PC-9 (cell line): Measurements from ENCODE around the gene LRGUK. TPM values are rescaled to one million over a fixed set of nuclear protein-coding genes. Genes with fewer than 3 reads are reported as not detected.
A peak's percentile ranks its signal among the peaks of the same experiment; 100 is the strongest.

Source experiments
- BruUV-seq: library from RNA; stranded (reverse); fragments of 400-500 nt; replicated peaks from 2 replicates; lab custom pipeline; 2021; lab: Mats Ljungman, UMichigan
- CTCF ChIA-PET: fragments of 300-600 bp; sonication (Branson Sonifier 250); formaldehyde crosslinking; loops from one replicate; lab custom pipeline; 2022; ENCODE audit warnings: antibody characterized with exemption; lab: Charles Lee
- POLR2A ChIA-PET: fragments of 300-600 bp; sonication (Branson Sonifier 250); formaldehyde crosslinking; loops from one replicate; lab custom pipeline; 2022; ENCODE audit warnings: antibody characterized with exemption; ENCODE audit not compliant: unreplicated experiment; lab: Charles Lee
- DNase-seq, 2 experiments: peaks; one replicate each; pipeline versions ENCODE4 v3.0.0 to v3.0.0-alpha.2; 2015 to 2022; ENCODE audit warnings: mixed read lengths in 1 of 2
- H2AFZ ChIP-seq: fragments of 200-600 bp; sonication (generic); 2 replicates; pipeline ENCODE4 v1.8.1; 2017; ENCODE audit warnings: antibody characterized with exemption
- H3F3A ChIP-seq: fragments of 200-600 bp; sonication (generic); 2 replicates; pipeline ENCODE4 v1.8.1; 2017; ENCODE audit warnings: antibody characterized with exemption, mild to moderate bottlenecking, low read depth; ENCODE audit not compliant: insufficient read depth
- H3K27ac ChIP-seq: fragments of 200-600 bp; sonication (generic); 2 replicates; pipeline ENCODE4 v1.6.1; 2016; ENCODE audit warnings: mixed run types
- H3K27me3 ChIP-seq: fragments of 200-600 bp; sonication (generic); 2 replicates; pipeline ENCODE4 v1.6.1; 2016; ENCODE audit warnings: low read depth, mixed run types; ENCODE audit not compliant: insufficient read depth
- H3K36me3 ChIP-seq: fragments of 200-600 bp; sonication (generic); 2 replicates; pipeline ENCODE4 v1.6.1; 2016; ENCODE audit warnings: low read depth, mixed run types
- H3K4me1 ChIP-seq: fragments of 200-600 bp; sonication (generic); replicated peaks from 2 replicates; pipeline ENCODE4 v1.6.1; 2016; ENCODE audit warnings: mixed run types; ENCODE audit not compliant: insufficient read depth
- H3K4me2 ChIP-seq: fragments of 200-600 bp; sonication (generic); 2 replicates; pipeline ENCODE4 v1.6.1; 2017; ENCODE audit warnings: mixed run types
- H3K4me3 ChIP-seq: fragments of 200-600 bp; sonication (generic); 2 replicates; pipeline ENCODE4 v1.6.1; 2016; ENCODE audit warnings: mixed run types
- H3K79me2 ChIP-seq: fragments of 200-600 bp; sonication (generic); 2 replicates; pipeline ENCODE4 v1.6.1; 2017; ENCODE audit warnings: low read depth, mixed run types
- H3K9me2 ChIP-seq: fragments of 200-600 bp; sonication (generic); 2 replicates; pipeline ENCODE4 v1.8.1; 2017; ENCODE audit warnings: mild to moderate bottlenecking; ENCODE audit not compliant: insufficient read depth
- H3K9me3 ChIP-seq: fragments of 200-600 bp; sonication (generic); 2 replicates; pipeline ENCODE4 v1.8.1; 2016; ENCODE audit warnings: low read depth; ENCODE audit not compliant: insufficient read depth
- H4K20me1 ChIP-seq: fragments of 200-600 bp; sonication (generic); 2 replicates; pipeline ENCODE4 v1.8.1; 2017; ENCODE audit not compliant: insufficient read depth
- EZH2 ChIP-seq: fragments of 200-600 bp; sonication (generic); IDR thresholded peaks from 2 replicates; pipeline ENCODE4 v1.8.0; 2017; ENCODE audit warnings: antibody characterized with exemption, low read depth
- intact Hi-C: fragments of 100-400 bp; cut with micrococcal nuclease; formaldehyde crosslinking; loops from one replicate; pipeline ENCODE4 v1.10.0; 2022; ENCODE audit not compliant: unreplicated experiment
- total RNA-seq: library from RNA; stranded (reverse); gene quantifications from 2 replicates; pipeline ENCODE4 v1.2.3, GENCODE V29; 2021
- TF ChIP-seq, protein P1 (sequence below): fragments of 200-600 bp; sonication (generic); conservative IDR thresholded peaks from 2 replicates; pipeline ENCODE4 v1.6.1; 2017; ENCODE audit warnings: mixed run types, antibody characterized with exemption, mild to moderate bottlenecking, moderate library complexity

LRGUK gene
- total RNA-seq, 1 experiment from 2014 or later, result 2.3 TPM

DNA sequence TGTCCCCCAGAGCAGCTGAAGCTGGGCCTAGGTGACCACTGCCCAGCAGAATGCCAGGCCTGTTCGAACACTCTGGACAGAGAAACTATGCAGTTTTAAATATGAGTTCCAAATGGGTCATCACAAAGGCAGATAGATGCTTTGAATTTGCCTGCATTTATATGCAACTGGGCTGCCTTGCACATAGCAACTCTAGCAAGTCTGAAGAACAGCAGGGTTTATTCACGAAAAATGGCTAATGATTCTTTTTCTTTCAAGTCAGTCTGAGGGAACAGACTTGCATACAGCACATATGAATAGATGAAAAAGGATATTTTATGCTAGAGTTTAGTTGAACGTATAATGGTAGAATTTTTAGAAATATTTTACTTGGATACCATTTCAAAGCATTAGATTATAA, 121.1 kb downstream of the LRGUK start:
- no peak for DNase-seq
- Histone ChIP-seq H3K4me1 (no peaks in the 10 kb centered on the region), H3K27ac (no peak overlapping the region), H3K4me3 (no peak overlapping the region), H3K79me2 (no peaks in the 10 kb centered on the region), H3K9me3 (no peaks in the 10 kb centered on the region; the same call in 1 of the 2 replicates), H3K4me2 (no peak overlapping the region), H3K36me3 (no peaks in the 10 kb centered on the region), H4K20me1 (no peaks in the 10 kb centered on the region), H3K9me2 (no peaks in the 10 kb centered on the region; the same call in 1 of the 2 replicates), H3K27me3 (no peaks in the 10 kb centered on the region), H3F3A (no peaks in the 10 kb centered on the region), H2AFZ (no peak overlapping the region)
- BruUV-seq, result no TSS peak
- POLR2A ChIA-PET, result no interaction called here
- CTCF ChIA-PET, result no interaction called here
- intact Hi-C loops, result no loop called here
- TF ChIP-seq, protein P1, sequence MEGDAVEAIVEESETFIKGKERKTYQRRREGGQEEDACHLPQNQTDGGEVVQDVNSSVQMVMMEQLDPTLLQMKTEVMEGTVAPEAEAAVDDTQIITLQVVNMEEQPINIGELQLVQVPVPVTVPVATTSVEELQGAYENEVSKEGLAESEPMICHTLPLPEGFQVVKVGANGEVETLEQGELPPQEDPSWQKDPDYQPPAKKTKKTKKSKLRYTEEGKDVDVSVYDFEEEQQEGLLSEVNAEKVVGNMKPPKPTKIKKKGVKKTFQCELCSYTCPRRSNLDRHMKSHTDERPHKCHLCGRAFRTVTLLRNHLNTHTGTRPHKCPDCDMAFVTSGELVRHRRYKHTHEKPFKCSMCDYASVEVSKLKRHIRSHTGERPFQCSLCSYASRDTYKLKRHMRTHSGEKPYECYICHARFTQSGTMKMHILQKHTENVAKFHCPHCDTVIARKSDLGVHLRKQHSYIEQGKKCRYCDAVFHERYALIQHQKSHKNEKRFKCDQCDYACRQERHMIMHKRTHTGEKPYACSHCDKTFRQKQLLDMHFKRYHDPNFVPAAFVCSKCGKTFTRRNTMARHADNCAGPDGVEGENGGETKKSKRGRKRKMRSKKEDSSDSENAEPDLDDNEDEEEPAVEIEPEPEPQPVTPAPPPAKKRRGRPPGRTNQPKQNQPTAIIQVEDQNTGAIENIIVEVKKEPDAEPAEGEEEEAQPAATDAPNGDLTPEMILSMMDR, result no peak
- TF ChIP-seq EZH2, result no peak

DNA sequence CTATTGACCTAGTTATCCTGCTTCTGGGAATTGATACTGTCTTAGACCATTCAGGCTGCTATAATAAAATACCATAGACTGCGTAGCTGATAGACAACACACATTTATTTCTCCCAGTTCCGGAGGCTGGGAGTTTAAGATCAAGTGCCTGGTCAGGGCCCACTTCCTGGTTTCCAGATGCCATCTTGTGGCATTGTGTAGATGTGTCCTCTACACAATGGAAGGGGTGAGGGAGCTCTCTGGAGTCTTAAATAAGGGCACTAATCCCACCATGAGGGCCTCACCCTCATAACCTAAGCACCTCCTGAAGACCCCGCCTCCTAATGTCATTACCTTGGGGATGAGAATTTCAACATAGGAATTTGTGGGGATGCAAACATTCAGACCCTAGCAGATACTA, 127.2 kb downstream of the LRGUK start:
- CTCF ChIA-PET, result interaction anchor here (0.6 kb wide), 1 partner anchor 236 kb away, joined by 3 read pairs; no protein-coding TSS in a partner anchor
- POLR2A ChIA-PET, result no interaction called here
- Histone ChIP-seq H3K27me3 (no peaks in the 10 kb centered on the region), H2AFZ (no peak overlapping the region), H3K27ac (no peak overlapping the region), H3K79me2 (no peaks in the 10 kb centered on the region), H3K4me3 (no peak overlapping the region), H3K4me2 (no peak overlapping the region), H3F3A (no peaks in the 10 kb centered on the region), H3K9me2 (no peaks in the 10 kb centered on the region), H3K4me1 (no peaks in the 10 kb centered on the region), H4K20me1 (no peaks in the 10 kb centered on the region), H3K9me3 (no peaks in the 10 kb centered on the region), H3K36me3 (no peaks in the 10 kb centered on the region)
- TF ChIP-seq, protein P1, result peak; percentile 42; the same call in 1 of the 2 replicates
- no peak for TF ChIP-seq EZH2
- intact Hi-C loops, result no loop called here
- DNase-seq, result peak in 1 of 2 experiments; percentile 37
- no TSS peak for BruUV-seq

DNA sequence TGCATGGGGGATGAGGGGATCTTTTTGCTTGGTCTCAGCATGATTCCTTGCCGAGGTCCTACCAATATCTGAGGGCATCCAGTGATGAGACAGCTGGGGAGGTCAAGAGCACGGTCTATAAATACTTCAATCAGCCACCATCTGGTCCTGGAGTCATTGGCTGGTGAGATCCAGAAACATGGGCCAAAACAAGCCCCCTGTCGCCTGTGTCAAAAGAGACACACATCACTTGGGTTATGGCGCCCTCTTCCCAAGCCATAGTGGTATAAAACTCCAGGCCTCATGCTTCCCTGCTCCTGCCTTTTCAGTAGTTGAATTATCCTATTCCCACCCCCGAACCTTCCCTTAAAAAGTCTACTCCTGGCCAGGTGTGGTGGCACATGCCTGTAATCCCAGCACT, 128.7 kb downstream of the LRGUK start:
- Histone ChIP-seq H4K20me1 (no peaks in the 10 kb centered on the region), H3K27ac (no peak overlapping the region), H3K4me2 (no peak overlapping the region), H3K36me3 (no peaks in the 10 kb centered on the region), H3K79me2 (no peaks in the 10 kb centered on the region), H3K27me3 (no peaks in the 10 kb centered on the region), H3K4me3 (no peak overlapping the region), H2AFZ (no peak overlapping the region), H3K9me2 (no peaks in the 10 kb centered on the region), H3K9me3 (no peaks in the 10 kb centered on the region), H3K4me1 (no peaks in the 10 kb centered on the region), H3F3A (no peaks in the 10 kb centered on the region)
- CTCF ChIA-PET, result no interaction called here
- TF ChIP-seq, protein P1, result no peak
- no peak for TF ChIP-seq EZH2
- no peak for DNase-seq
- intact Hi-C loops, result no loop called here
- POLR2A ChIA-PET, result no interaction called here
- BruUV-seq, result no TSS peak
